ENCODE measurements around the gene KCMF1.

Gene KCMF1

DNA sequence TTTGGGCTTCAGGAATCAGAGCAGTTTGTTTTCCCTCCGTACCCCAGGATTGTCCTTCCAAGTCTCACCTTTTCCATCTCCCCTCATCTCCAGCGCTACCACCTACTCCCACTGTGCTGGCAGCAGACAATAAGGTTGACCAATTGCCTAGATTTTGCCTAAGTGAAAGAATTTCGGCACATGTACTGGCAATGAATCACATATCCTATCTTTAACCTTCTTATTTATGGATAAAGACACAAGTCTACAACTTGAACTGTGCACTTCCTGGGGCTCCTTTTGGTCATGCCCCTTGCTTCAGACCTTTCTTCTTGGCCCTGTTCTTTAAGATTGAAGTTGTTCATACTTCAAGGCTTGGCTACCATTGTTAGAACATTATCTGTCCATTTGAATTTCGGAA is 71.4 kb downstream of the KCMF1 start:
- Histone ChIP-seq H3K9me2 (replicated peaks; ENCODE audit: insufficient read depth, low read length) (no peaks in the 10 kb centered on the region), H3K27me3 (ENCODE audit: low read length) (no peaks in the 10 kb centered on the region), H3K9me3 (ENCODE audit: insufficient read depth, low read length) (no peaks in the 10 kb centered on the region), H4K20me1 (ENCODE audit: low read depth, low read length) (no peaks in the 10 kb centered on the region), H3K9ac (ENCODE audit: low read length) (no peak overlapping the region), H3K27ac (ENCODE audit: low read depth, low read length) (no peak overlapping the region), H3K79me2 (ENCODE audit: insufficient read depth, low read length) (peaks cover 6% of the 10 kb centered on the region; the same call in 1 of the 2 replicates), H2AFZ (ENCODE audit: low read depth, low read length, severe bottlenecking) (no peak overlapping the region), H3K4me2 (ENCODE audit: low read depth, low read length, poor library complexity, severe bottlenecking) (no peak overlapping the region), H3F3A (ENCODE audit: insufficient read depth) (no peaks in the 10 kb centered on the region), H3K36me3 (ENCODE audit: low read length) (peaks cover 29% of the 10 kb centered on the region), H3K4me3 (ENCODE audit: insufficient read depth, low read length, poor library complexity, severe bottlenecking) (no peak overlapping the region)
- TF ChIP-seq EZH2phosphoT487 (conservative IDR thresholded peaks at IDR 0.05; ENCODE audit: low read length) = no peak
- TF ChIP-seq, protein P1, sequence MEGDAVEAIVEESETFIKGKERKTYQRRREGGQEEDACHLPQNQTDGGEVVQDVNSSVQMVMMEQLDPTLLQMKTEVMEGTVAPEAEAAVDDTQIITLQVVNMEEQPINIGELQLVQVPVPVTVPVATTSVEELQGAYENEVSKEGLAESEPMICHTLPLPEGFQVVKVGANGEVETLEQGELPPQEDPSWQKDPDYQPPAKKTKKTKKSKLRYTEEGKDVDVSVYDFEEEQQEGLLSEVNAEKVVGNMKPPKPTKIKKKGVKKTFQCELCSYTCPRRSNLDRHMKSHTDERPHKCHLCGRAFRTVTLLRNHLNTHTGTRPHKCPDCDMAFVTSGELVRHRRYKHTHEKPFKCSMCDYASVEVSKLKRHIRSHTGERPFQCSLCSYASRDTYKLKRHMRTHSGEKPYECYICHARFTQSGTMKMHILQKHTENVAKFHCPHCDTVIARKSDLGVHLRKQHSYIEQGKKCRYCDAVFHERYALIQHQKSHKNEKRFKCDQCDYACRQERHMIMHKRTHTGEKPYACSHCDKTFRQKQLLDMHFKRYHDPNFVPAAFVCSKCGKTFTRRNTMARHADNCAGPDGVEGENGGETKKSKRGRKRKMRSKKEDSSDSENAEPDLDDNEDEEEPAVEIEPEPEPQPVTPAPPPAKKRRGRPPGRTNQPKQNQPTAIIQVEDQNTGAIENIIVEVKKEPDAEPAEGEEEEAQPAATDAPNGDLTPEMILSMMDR (IDR thresholded peaks at IDR 0.05; ENCODE audit: insufficient read depth, low read length, poor library complexity, severe bottlenecking) = no peak

DNA sequence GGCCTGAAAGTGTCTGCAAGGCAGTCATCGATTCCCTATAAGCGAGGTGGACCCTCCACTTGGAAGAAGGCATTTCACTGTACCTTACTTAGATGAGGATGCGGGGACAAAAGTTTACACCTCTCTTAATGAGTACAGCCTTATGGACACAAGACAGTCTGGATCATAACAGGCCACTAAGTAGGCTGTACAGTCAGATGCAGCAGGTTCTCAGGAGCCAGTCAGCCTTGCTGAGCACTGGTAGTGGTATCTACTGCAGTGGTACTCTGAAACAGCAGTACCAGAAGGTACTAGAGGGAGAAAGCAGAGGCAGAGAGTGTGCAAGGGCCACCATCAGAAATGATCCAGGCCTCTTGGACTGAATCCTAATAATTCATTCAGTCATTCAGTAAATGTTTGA is 77.6 kb downstream of the KCMF1 start:
- H3K4me2 ChIP-seq (ENCODE audit: low read depth, low read length, poor library complexity, severe bottlenecking) = no peak overlapping the region
- H3K4me3 ChIP-seq (ENCODE audit: insufficient read depth, low read length, poor library complexity, severe bottlenecking) = no peak overlapping the region
- H3K36me3 ChIP-seq (ENCODE audit: low read length) = peaks cover 34% of the 10 kb centered on the region
- H3K27me3 ChIP-seq (ENCODE audit: low read length) = no peaks in the 10 kb centered on the region
- TF ChIP-seq, protein P1 (IDR thresholded peaks at IDR 0.05; ENCODE audit: insufficient read depth, low read length, poor library complexity, severe bottlenecking) = no peak
- no peak for TF ChIP-seq EZH2phosphoT487 (conservative IDR thresholded peaks at IDR 0.05; ENCODE audit: low read length)
- H3F3A ChIP-seq (ENCODE audit: insufficient read depth) = no peaks in the 10 kb centered on the region
- no peak overlapping the region for H2AFZ ChIP-seq (ENCODE audit: low read depth, low read length, severe bottlenecking)
- no peaks in the 10 kb centered on the region for H3K9me2 ChIP-seq (replicated peaks; ENCODE audit: insufficient read depth, low read length)
- H3K9ac ChIP-seq (ENCODE audit: low read length) = no peak overlapping the region
- H3K27ac ChIP-seq (ENCODE audit: low read depth, low read length) = no peak overlapping the region
- no peaks in the 10 kb centered on the region for H3K9me3 ChIP-seq (ENCODE audit: insufficient read depth, low read length)
- H4K20me1 ChIP-seq (ENCODE audit: low read depth, low read length) = no peaks in the 10 kb centered on the region; the same call in 1 of the 2 replicates
- no peaks in the 10 kb centered on the region for H3K79me2 ChIP-seq (ENCODE audit: insufficient read depth, low read length)

- H3K79me2 ChIP-seq (ENCODE audit: insufficient read depth, low read length) = no peaks in the 10 kb centered on the region
- H3K9ac ChIP-seq (ENCODE audit: low read length) = no peak overlapping the region
- no peak overlapping the region for H2AFZ ChIP-seq (ENCODE audit: low read depth, low read length, severe bottlenecking)
- H3K9me3 ChIP-seq (ENCODE audit: insufficient read depth, low read length) = no peaks in the 10 kb centered on the region
- H3K9me2 ChIP-seq (replicated peaks; ENCODE audit: insufficient read depth, low read length) = no peaks in the 10 kb centered on the region
- no peaks in the 10 kb centered on the region for H3K27me3 ChIP-seq (ENCODE audit: low read length)
- H3K4me2 ChIP-seq (ENCODE audit: low read depth, low read length, poor library complexity, severe bottlenecking) = no peak overlapping the region
- H3K4me3 ChIP-seq (ENCODE audit: insufficient read depth, low read length, poor library complexity, severe bottlenecking) = no peak overlapping the region
- H3K27ac ChIP-seq (ENCODE audit: low read depth, low read length) = no peak overlapping the region
- H3F3A ChIP-seq (ENCODE audit: insufficient read depth) = no peaks in the 10 kb centered on the region
- H4K20me1 ChIP-seq (ENCODE audit: low read depth, low read length) = no peaks in the 10 kb centered on the region; the same call in 1 of the 2 replicates
- TF ChIP-seq, protein P1 (IDR thresholded peaks at IDR 0.05; ENCODE audit: insufficient read depth, low read length, poor library complexity, severe bottlenecking) = no peak
- no peak for TF ChIP-seq EZH2phosphoT487 (conservative IDR thresholded peaks at IDR 0.05; ENCODE audit: low read length)
- peaks cover 30% of the 10 kb centered on the region for H3K36me3 ChIP-seq (ENCODE audit: low read length)
Measured at GRCh38 chr2:85049236-85049635, 78.3 kb downstream of the KCMF1 start.
